Endothelial cell of umbilical vein (primary cell): ENCODE measurements around the gene PI4K2B. TPM values are rescaled to one million over a fixed set of nuclear protein-coding genes. Genes with fewer than 3 reads are reported as not detected.

ENCODE experiments used
- BruUV-seq: library from RNA; stranded (reverse); fragments of 400-500 nt; replicated peaks from 2 replicates; lab custom pipeline; 2021; lab: Mats Ljungman, UMichigan
- CTCF ChIA-PET: fragments of 300-600, 350-600 bp; sonication (Branson Sonifier 250); formaldehyde crosslinking; loops from one replicate; lab custom pipeline; 2021; ENCODE audit warnings: antibody characterized with exemption, inconsistent platforms; lab: Charles Lee
- POLR2A ChIA-PET: fragments of 300-600, 350-600 bp; sonication (Branson Sonifier 250); formaldehyde crosslinking; loops from one replicate; lab custom pipeline; 2021; ENCODE audit warnings: antibody characterized with exemption, inconsistent platforms; lab: Charles Lee
- DNase-seq: peaks from one replicate; pipeline ENCODE4 v3.0.0-alpha.2; 2011; ENCODE audit warnings: low read depth, low spot score
- FAIRE-seq: peaks from 2 replicates; lab custom pipeline; 2011; peaks lifted over from hg19 to GRCh38; lab: Jason Lieb, UNC
- H2AFZ ChIP-seq: 2 replicates; pipeline ENCODE4 v1.6.0; 2012; ENCODE audit warnings: low read depth, low read length, control low read depth, inconsistent platforms
- H3K27ac ChIP-seq: 2 replicates; pipeline ENCODE4 v1.5.1; 2011; ENCODE audit warnings: low read depth, mild to moderate bottlenecking, control low read depth, low read length, moderate library complexity; ENCODE audit not compliant: insufficient read depth
- H3K27me3 ChIP-seq, 2 experiments: 2 replicates each; pipeline versions ENCODE4 v1.6.0 to v1.6.1; 2011; ENCODE audit warnings: low read length in 2 of 2, mixed read lengths in 1 of 2; ENCODE audit not compliant: control insufficient read depth in 2 of 2, insufficient read depth in 2 of 2
- H3K36me3 ChIP-seq, 2 experiments: 2 replicates in 1 of 2; 3 replicates in 1 of 2; pipeline ENCODE4 v1.5.1; 2011; ENCODE audit warnings: low read length in 2 of 2, mild to moderate bottlenecking in 1 of 2, moderate library complexity in 1 of 2; ENCODE audit not compliant: control insufficient read depth in 2 of 2, insufficient read depth in 2 of 2; ENCODE audit errors: extremely low read depth in 1 of 2
- H3K4me1 ChIP-seq: 3 replicates; pipeline ENCODE4 v1.5.1; 2011; ENCODE audit warnings: mild to moderate bottlenecking, low read length; ENCODE audit not compliant: control insufficient read depth, insufficient read depth; ENCODE audit errors: extremely low read depth
- H3K4me2 ChIP-seq: 2 replicates; pipeline ENCODE4 v1.6.1; 2011; ENCODE audit warnings: low read length, control low read depth, mixed read lengths; ENCODE audit not compliant: insufficient read depth
- H3K4me3 ChIP-seq, 3 experiments: fragments of 200-600 bp in 1 of 3; sonication (generic), shearing (Covaris generic) in 1 of 3; replicated peaks in 1 of 3; 2 replicates each; pipeline ENCODE4 v1.5.1; 2011 to 2016; ENCODE audit warnings: control low read depth in 3 of 3, low read length in 3 of 3, mild to moderate bottlenecking in 2 of 3, inconsistent platforms in 1 of 3, low read depth in 1 of 3, moderate library complexity in 1 of 3; ENCODE audit not compliant: insufficient read depth in 1 of 3
- H3K79me2 ChIP-seq: 2 replicates; pipeline ENCODE4 v1.6.0; 2012; ENCODE audit warnings: low read length, inconsistent platforms; ENCODE audit not compliant: control insufficient read depth, insufficient read depth
- H3K9ac ChIP-seq: replicated peaks from 2 replicates; pipeline ENCODE3; 2011; ENCODE audit warnings: low read length, control low read depth; ENCODE audit not compliant: insufficient read depth; ENCODE audit errors: extremely low read depth
- H3K9me1 ChIP-seq: replicated peaks from 3 replicates; pipeline ENCODE4 v1.6.0; 2011; ENCODE audit warnings: mild to moderate bottlenecking, low read length; ENCODE audit not compliant: control insufficient read depth, insufficient read depth; ENCODE audit errors: extremely low read depth
- H3K9me3 ChIP-seq: replicated peaks from 2 replicates; pipeline ENCODE4 v1.5.1; 2012; ENCODE audit warnings: low read length, inconsistent platforms; ENCODE audit not compliant: control insufficient read depth, insufficient read depth
- H4K20me1 ChIP-seq: replicated peaks from 2 replicates; pipeline ENCODE3; 2011; ENCODE audit warnings: mild to moderate bottlenecking, low read length; ENCODE audit not compliant: control insufficient read depth, insufficient read depth; ENCODE audit errors: extremely low read depth
- CTCF ChIP-seq, 2 donors: IDR thresholded peaks; 1 replicate in 1 of 2; 2 replicates in 1 of 2; pipeline ENCODE4 v1.5.1; 2011; ENCODE audit warnings: low read length in 2 of 2, mild to moderate bottlenecking in 2 of 2, moderate library complexity in 2 of 2, control low read depth in 1 of 2, inconsistent platforms in 1 of 2, low read depth in 1 of 2; ENCODE audit not compliant: insufficient read depth in 1 of 2; ENCODE audit errors: extremely low read depth in 1 of 2
- EZH2 ChIP-seq: IDR thresholded peaks from 2 replicates; pipeline ENCODE4 v1.6.1; 2012; ENCODE audit warnings: borderline replicate concordance, low read depth, mild to moderate bottlenecking, moderate library complexity, low read length, inconsistent platforms; ENCODE audit not compliant: severe bottlenecking
- FOS ChIP-seq: IDR thresholded peaks from 2 replicates; pipeline ENCODE4 v1.6.1; 2011; ENCODE audit warnings: mild to moderate bottlenecking, low read length, moderate library complexity, borderline replicate concordance; ENCODE audit not compliant: insufficient read depth
- GATA2 ChIP-seq: IDR thresholded peaks from 2 replicates; pipeline ENCODE4 v1.7.0; 2011; ENCODE audit warnings: low read depth, mild to moderate bottlenecking, moderate library complexity, mixed read lengths, low read length; ENCODE audit not compliant: insufficient read length, insufficient read depth
- JUN ChIP-seq: IDR thresholded peaks from 2 replicates; pipeline ENCODE4 v1.6.1; 2011; ENCODE audit warnings: borderline replicate concordance, low read depth; ENCODE audit not compliant: insufficient read length, insufficient read depth
- MAX ChIP-seq: IDR thresholded peaks from 2 replicates; pipeline ENCODE4 v1.6.1; 2011; ENCODE audit not compliant: insufficient read depth, insufficient read length
- MYC ChIP-seq: IDR thresholded peaks from one replicate; pipeline ENCODE4 v1.6.1; 2011; ENCODE audit warnings: mild to moderate bottlenecking, low read depth, low read length
- POLR2A ChIP-seq: IDR thresholded peaks from 2 replicates; pipeline ENCODE4 v1.6.1; 2012; ENCODE audit warnings: low read depth, mild to moderate bottlenecking, control low read depth, low read length
- POLR2AphosphoS5 ChIP-seq: IDR thresholded peaks from 2 replicates; pipeline ENCODE4 v1.6.1; 2012; ENCODE audit warnings: low read depth, mild to moderate bottlenecking, control low read depth, low read length, moderate library complexity; ENCODE audit not compliant: insufficient read depth
- dilution Hi-C: fragments of 300-500 bp; cut with MboI; formaldehyde crosslinking; loops from one replicate; pipeline ENCODE4 v1.15.0; 2019; ENCODE audit warnings: low sequenced_read_pairs; ENCODE audit not compliant: extremely low pct_ligation_motif_present
- intact Hi-C: fragments of 100-400 bp; cut with micrococcal nuclease; formaldehyde crosslinking; loops from one replicate; pipeline ENCODE4 v1.10.0; 2022
- polyA plus RNA-seq, 4 experiments: library from polyadenylated mRNA; depleted of rRNA in 3 of 4; stranded (reverse) in 3 of 4; unstranded in 1 of 4; fragments of >200 nt; gene quantifications; 2 replicates each; pipeline versions ENCODE4 v1.2.1 to v1.2.3, GENCODE V29; 2011 to 2012; ENCODE audit warnings: missing spikeins in 1 of 4
- total RNA-seq: library from RNA; stranded (reverse); gene quantifications from 2 replicates; pipeline ENCODE4 v1.2.3, GENCODE V29; 2021

Gene PI4K2B
- total and polyA plus RNA-seq, 2 donors (not counting 3 experiments of a cell fraction or from before 2014, with no cell fraction given) = 3.5 to 19.3 TPM

- Histone ChIP-seq H3K9me3 (no peaks in the 10 kb centered on the region), H3K4me3 (no peak overlapping the region), H3K79me2 (no peaks in the 10 kb centered on the region), H3K9ac (no peak overlapping the region), H3K27ac (no peak overlapping the region), H2AFZ (no peak overlapping the region), H3K9me1 (no peaks in the 10 kb centered on the region), H3K27me3 (no peaks in the 10 kb centered on the region), H3K4me2 (no peak overlapping the region), H4K20me1 (no peaks in the 10 kb centered on the region), H3K4me1 (no peaks in the 10 kb centered on the region), H3K36me3 (peaks cover 0 to 2% of the 10 kb centered on the region in 2 experiments)
- no peak for FAIRE-seq
- POLR2A ChIA-PET = no interaction called here
- TF ChIP-seq POLR2A = no peak
- TF ChIP-seq CTCF (IDR thresholded peaks at IDR 0.05; ENCODE audit: extremely low read depth in 1 of 2, insufficient read depth in 1 of 2, low read depth in 1 of 2, low read length in 2 of 2) = no peak
- TF ChIP-seq EZH2 = no peak
- TF ChIP-seq MAX = no peak
- no peak for TF ChIP-seq MYC
- TF ChIP-seq FOS = no peak
- no peak for TF ChIP-seq POLR2AphosphoS5
- no peak for TF ChIP-seq GATA2
- no peak for TF ChIP-seq JUN
- intact Hi-C loops = loop anchor here (2.0 kb wide), 1 partner anchor 19 kb away; no protein-coding TSS in a partner anchor
- dilution Hi-C loops = no loop called here
- BruUV-seq = no TSS peak
- CTCF ChIA-PET = no interaction called here
- no peak for DNase-seq
Measured at GRCh38 chr4:25280210-25280609, 46.4 kb downstream of the PI4K2B start.
